Tibial nerve (tissue), 4 donors: ENCODE results near the gene LPCAT4.
"Not testable (repeated sequence)": the region's sequence is repeated elsewhere in the genome, so short reads cannot be mapped to it uniquely, and the experiment has no call there.

Experiments
- EP300 ChIP-seq, 2 donors: sonication (generic); formaldehyde crosslinking; IDR thresholded peaks; one replicate each; pipeline ENCODE4 v1.6.1; 2017; ENCODE audit warnings: antibody characterized with exemption in 2 of 2, mild to moderate bottlenecking in 1 of 2
- TF ChIP-seq, protein P1 (sequence below), 5 experiments: fragments of 200-600 bp in 3 of 5; fragments of 450-650 bp in 2 of 5; sonication (generic) in 3 of 5; IDR thresholded peaks; one replicate each; pipeline ENCODE4 v1.5.1; 2016 to 2019; ENCODE audit warnings: antibody characterized with exemption in 5 of 5, mild to moderate bottlenecking in 3 of 5, moderate library complexity in 2 of 5

DNA sequence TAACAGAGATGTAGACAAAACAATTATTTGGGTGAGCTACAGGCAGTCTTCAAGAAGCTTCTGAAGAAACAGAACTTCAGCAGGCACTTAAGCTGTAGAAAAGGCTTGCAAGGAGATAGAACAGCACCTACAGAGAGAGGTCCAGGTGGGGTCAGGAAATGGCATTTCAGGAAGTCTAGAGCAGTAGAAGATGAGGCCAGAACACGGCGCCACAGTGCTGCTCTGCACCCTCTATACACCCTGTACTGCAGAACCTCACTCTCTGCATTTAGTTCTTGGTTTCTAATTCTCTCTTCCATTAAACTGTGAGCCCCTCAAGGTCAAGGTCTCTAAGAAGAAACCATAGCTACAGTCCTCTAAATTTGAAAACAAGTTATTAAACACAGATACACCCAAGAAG, 26.0 kb upstream of the LPCAT4 start:
- TF ChIP-seq, protein P1, sequence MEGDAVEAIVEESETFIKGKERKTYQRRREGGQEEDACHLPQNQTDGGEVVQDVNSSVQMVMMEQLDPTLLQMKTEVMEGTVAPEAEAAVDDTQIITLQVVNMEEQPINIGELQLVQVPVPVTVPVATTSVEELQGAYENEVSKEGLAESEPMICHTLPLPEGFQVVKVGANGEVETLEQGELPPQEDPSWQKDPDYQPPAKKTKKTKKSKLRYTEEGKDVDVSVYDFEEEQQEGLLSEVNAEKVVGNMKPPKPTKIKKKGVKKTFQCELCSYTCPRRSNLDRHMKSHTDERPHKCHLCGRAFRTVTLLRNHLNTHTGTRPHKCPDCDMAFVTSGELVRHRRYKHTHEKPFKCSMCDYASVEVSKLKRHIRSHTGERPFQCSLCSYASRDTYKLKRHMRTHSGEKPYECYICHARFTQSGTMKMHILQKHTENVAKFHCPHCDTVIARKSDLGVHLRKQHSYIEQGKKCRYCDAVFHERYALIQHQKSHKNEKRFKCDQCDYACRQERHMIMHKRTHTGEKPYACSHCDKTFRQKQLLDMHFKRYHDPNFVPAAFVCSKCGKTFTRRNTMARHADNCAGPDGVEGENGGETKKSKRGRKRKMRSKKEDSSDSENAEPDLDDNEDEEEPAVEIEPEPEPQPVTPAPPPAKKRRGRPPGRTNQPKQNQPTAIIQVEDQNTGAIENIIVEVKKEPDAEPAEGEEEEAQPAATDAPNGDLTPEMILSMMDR (IDR thresholded peaks at IDR 0.05): not testable (repeated sequence)
- not testable (repeated sequence) for TF ChIP-seq EP300 (IDR thresholded peaks at IDR 0.05)
